Measurements from ENCODE around the gene ZNF79.

ZNF79 gene

GRCh38 chr9:127398715-127399400, 25.3 kb upstream of the ZNF79 start:
- DNase-seq = no peak

GRCh38 chr9:127399736-127400269, 24.4 kb upstream of the ZNF79 start:
- DNase-seq = no peak

DNA sequence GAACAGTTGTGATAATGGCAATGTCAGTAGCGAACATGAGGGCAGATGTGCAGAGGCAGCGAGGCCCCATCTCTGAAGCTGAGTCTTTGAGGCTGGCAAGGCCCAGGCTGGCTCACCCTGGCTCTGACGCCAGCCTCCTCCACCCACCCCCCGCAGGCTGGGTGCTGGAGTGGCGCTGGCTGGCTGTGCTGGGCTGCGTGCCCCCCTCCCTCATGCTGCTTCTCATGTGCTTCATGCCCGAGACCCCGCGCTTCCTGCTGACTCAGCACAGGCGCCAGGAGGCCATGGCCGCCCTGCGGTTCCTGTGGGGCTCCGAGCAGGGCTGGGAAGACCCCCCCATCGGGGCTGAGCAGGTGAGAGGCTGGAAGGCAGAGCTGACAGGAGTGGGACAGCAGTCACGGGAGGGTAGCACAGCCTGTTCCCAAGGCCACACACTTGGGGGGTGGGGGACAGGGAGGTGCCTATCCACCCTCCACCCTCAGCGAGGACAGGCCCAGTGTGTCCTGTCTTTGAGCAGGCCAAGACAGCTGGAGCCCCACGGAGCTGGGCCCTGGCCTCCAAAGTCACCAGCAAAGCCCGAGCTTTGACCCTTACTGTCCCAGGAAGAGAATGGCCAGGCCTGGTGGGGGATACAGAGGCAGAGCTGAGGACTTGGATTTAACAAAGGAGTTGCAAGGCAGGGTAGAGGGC, 21.6 kb upstream of the ZNF79 start:
- DNase-seq = no peak

- DNase-seq = no peak
These were observed 20.5 kb upstream of the ZNF79 start for GRCh38 chr9:127403507-127404192.

- DNase-seq = no peak
These were observed 19.6 kb upstream of the ZNF79 start for GRCh38 chr9:127404631-127405030.

DNA sequence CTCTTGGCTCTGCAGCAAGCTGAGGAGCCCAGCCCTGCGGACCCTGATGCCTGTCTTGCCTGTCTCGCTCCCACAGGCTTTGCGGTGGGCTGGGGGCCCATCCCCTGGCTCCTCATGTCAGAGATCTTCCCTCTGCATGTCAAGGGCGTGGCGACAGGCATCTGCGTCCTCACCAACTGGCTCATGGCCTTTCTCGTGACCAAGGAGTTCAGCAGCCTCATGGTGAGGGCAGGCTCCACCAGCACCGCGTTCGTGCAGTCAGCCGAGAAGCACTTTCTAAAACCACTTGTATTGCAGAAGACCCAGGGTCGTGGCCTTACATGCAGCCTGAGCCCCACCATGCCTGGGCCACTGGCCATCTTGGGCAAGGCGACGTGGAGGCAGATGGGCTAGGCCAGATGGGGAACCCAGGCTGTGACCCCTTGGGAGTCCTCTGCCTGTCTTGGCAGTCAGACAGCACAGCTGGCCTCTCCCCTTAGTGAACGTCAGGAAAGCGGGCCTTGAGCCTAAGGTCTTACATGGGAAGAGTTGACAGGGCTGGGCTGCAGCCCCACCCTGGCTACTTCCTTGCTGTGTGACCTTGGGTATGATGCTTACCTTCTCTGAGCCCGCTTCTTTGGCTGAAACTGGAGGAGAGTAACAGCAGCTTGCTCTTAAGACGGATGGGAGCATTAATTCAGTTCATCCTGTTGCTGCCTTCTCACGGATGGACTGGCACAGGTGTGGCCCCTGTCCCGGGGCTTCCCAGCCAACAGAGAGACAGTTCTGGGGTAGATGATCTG, 18.6 kb upstream of the ZNF79 start:
- no peak for DNase-seq

- DNase-seq = no peak
These were observed 17.2 kb upstream of the ZNF79 start for GRCh38 chr9:127406799-127407491.

DNA sequence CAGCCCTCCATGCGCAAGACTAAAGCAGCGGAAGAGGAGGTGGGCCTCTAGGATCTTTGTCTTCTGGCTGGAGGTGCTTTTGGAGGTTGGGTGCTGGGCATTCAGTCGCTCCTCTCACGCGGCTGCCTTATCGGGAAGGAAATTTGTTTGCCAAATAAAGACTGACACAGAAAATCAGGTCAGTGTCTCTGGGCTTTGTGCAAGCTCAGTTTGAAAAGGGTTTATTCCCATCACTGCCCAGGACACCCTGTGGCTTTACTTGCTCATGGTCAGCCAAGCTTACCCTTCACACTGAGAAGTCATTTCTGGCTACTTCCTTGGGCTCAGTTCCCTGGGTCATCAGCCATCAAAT, 16.7 kb upstream of the ZNF79 start:
- DNase-seq = no peak

DNA sequence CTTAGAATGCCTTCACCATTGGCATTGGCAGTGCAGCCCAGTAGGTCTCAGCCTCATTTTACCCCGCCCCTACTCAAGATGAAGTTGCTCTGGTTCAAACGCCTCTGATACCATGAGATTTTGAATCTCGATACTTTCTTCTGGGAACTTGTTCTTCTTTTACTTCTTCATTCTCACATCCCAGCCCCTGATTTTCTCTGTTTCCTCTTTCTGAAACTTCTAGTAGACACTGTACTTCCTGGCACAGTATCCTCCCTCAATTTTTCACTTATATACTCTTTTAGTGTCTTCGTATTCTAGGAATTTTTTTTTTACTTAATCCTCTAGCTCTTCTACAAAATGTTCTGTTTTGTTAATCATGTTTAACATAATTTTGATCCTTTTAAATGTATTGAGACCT, 13.1 kb upstream of the ZNF79 start:
- no peak for DNase-seq

DNA sequence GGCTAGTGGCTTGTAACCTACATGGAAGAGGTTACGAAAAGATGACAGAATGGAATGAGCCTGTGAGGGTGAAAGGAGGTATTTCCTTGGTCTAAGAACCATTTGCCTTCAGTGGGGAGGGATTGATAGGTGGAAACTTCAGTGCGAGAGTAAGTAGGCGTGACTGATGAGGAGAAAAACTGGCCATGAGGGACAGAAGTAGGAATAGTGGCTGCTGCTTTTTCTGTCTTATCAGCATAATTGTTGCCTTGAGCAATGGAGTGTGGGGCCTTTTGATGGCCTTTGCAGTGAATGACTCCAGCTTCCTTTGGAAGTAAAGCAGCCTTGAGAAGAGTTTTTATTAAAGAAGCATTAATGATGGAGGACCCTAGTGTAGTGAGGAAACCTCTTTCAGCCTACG, 9.0 kb upstream of the ZNF79 start:
- DNase-seq = no peak

- DNase-seq = no peak
These were observed 8.5 kb upstream of the ZNF79 start for GRCh38 chr9:127415657-127416056.

- no peak for DNase-seq
These were observed 6.8 kb upstream of the ZNF79 start for GRCh38 chr9:127417131-127418036.

DNA sequence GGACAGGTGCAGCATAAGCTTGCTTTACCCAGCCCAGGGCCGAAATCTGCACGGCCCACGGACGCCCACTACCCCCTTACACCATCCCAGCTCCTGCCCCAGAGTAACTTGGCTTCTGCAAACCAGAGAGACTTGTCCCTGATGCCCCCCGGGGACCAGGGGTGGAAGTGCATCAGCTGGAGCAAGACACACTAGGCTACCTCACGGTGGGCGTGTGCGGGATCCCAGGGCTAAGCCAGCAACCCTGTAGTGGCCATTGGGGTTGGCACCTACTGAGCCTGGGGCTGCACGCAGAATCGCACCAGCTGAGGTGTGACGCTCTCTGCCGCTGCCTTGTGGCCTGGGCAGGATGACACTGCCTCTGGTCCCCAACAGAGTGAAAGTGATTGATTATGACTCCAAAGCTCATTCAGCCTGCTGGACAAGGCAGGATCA, 6.1 kb upstream of the ZNF79 start:
- peak; percentile 44 for DNase-seq

DNA sequence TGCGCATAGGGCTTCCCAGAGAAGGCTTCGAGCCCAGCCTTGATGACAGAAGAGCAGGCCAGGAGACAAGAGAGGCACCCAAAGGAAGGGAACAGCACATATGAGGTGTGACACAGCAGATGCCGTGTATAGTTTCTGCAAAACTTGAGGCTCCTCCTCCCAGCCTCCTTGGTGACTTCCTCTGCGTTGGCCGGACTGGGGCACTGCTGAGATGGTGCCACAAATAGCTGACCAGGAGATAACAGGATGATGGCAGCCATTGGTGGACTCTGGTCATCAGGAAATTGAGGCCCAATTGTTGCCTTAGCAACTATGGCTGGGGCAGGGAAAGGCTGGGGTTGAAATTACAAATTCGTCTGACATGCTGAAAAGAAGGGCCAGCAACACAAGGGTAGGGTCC, 4.8 kb upstream of the ZNF79 start:
- no peak for DNase-seq

GRCh38 chr9:127421057-127421456, 3.1 kb upstream of the ZNF79 start:
- DNase-seq = no peak

GRCh38 chr9:127422133-127422782, 1.9 kb upstream of the ZNF79 start:
- DNase-seq = no peak

GRCh38 chr9:127422787-127423186, 1.4 kb upstream of the ZNF79 start:
- DNase-seq = no peak

DNA sequence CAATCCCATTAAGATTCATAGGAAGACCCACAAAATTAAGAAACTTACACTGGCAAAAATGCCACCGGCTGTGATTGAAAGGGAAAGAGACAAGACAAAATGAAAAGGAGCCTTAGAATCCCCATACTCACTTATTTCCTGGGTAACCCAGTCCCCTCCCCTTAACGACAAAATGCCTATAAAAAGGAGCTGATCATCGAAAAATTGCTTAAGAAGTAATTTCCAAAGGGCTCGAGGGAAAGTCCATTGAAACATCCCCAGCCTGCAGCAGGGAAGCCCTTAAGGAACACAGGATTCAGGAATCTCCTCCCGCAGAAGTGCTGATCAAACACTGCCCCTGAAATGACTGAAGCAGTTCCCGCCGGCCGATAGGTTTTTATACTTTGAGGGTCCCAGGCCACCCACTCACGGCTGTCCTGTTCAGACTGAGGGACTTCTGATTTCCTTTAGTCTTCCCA, 677 bp upstream of the ZNF79 start:
- no peak for DNase-seq

DNA sequence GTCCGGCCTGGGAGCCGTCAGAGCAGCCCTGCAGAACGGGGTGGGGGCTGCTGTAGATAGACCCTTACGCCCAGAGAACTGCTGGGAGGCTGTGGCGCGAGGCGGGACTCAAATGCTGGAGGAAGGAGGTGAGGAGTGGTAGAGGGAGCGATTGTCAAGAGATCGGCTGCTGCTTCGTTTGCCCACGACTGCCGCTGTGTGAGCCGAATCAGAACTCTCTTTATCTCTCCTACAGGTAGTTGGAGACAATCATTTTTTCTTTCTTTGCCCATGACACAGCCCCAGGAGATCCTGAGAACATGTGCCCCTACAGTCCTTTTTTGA, 456 bp downstream of the ZNF79 start:
- DNase-seq = peak; percentile 32

DNA sequence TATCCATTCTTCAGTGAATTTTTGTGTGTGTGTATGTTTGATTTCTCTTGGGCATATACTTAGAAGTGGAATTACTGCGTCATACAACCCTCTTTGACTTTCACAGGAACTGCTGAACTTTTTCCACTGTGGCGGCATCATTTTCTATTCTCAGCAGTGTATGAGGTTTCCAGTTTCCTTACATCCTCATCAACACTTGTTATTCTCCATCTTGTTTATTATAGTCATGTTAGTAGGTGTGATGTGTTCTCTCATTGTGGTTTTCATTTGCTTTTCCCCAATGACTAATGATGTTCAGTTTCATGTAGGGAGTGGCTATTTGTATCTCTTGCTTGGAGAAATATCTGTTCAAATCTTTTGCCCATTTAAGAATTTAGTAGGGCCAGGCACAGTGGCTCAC, 2.6 kb downstream of the ZNF79 start:
- no peak for DNase-seq

GRCh38 chr9:127428348-127428747, 4.2 kb downstream of the ZNF79 start:
- no peak for DNase-seq

Measured in CD4-positive, alpha-beta T cell treated with Interleukin-21 for 1 hour (primary cell).